Fibroblast of gingiva (primary cell): ENCODE results near the gene SLC17A9.
"Not testable (repeated sequence)": the region's sequence is repeated elsewhere in the genome, so short reads cannot be mapped to it uniquely, and the experiment has no call there.

ENCODE experiments used
- DNase-seq: peaks from one replicate; pipeline ENCODE4 v3.0.0-alpha.2; 2011; ENCODE audit warnings: low read depth

SLC17A9 gene

DNA sequence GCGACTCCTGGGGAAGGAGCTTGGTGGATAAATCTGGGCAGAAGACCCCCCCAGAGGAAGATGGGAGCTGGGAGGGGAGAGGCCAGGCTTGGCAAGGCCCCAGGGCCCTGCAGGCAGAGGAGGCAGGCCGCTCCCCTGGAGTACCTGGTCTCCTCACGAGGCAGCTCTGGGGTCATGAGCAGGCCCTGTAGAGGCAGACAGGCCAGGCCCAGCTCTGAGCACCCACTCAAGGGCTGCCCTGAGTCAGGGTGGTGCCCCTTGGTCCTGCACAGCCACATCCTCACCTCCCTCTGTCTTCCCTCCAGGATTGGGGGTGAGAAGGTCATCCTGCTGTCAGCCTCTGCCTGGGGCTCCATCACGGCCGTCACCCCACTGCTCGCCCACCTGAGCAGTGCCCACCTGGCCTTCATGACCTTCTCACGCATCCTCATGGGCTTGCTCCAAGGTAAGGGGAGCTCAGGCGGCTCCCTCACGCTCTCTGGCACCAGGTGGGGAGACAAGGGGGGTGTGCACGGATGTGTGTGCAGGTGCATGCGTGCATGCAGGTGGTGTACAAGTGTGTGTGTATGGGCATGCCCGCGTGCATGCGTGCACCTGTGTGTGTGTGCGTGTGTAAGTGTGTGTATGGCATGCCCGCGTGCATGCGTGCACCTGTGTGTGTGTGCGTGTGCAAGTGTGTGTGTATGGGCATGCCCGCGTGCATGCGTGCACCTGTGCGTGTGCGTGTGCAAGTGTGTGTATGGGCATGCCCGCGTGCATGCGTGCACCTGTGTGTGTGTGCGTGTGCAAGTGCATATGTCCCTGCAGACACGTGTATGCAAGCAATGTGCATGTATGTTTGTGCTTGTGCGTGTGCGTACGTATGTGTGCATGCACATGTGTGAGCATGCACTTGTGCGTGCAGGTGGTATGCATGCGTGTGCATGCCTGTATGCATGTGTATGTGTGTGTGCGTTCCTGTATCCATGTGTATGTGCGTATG, 4.9 kb downstream of the SLC17A9 start:
- DNase-seq: no peak

- DNase-seq: no peak
These were observed 6.0 kb downstream of the SLC17A9 start for GRCh38 chr20:62958388-62959100.

GRCh38 chr20:62959101-62959971, 6.8 kb downstream of the SLC17A9 start:
- no peak for DNase-seq

DNA sequence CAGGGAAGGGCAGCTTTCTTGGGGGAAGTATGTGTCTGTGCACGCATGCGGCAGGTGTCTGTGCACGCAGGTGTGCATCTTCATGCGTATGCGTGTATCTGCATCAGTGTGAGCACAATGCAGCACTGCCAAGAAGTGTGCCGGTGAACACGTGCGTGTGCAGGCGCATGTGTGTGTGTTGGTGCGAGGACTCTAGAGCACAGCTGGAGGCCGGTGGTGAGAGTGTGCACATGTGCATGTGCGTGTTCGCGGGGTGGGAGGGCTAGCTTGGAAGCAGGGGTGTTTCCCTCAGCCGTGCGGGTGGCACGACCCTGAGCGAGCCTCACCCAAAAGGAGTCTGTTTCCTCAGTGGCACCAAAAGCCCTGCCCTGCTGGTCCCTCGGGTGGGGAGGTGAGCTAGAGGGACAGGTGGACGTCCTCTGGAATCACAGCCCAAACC, 7.5 kb downstream of the SLC17A9 start:
- DNase-seq: no peak

GRCh38 chr20:62960446-62961309, 8.2 kb downstream of the SLC17A9 start:
- not testable (repeated sequence) for DNase-seq

DNA sequence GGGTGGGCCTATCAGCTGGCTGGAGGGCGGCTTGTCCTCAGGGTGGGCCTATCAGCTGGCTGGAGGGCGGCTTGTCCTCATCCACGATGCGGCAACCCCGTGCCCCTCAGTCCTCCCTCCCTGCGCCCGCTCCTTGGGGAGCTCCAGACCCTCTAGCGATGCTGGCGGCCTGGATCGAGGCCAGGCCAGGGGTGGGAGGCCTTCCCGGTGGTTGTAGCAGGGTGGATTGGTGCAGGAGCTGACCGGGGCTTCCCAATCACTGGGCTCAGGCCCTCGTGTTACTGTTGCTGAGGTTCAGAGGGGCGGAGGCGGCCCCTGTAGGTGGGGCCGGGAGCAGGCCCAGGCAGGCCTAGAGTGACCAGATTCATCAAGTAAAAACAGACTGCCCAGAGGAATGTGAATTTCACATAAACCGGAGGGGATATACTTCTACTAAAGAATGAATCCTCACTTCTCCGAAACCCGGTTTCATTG, 8.8 kb downstream of the SLC17A9 start:
- DNase-seq: no peak

DNA sequence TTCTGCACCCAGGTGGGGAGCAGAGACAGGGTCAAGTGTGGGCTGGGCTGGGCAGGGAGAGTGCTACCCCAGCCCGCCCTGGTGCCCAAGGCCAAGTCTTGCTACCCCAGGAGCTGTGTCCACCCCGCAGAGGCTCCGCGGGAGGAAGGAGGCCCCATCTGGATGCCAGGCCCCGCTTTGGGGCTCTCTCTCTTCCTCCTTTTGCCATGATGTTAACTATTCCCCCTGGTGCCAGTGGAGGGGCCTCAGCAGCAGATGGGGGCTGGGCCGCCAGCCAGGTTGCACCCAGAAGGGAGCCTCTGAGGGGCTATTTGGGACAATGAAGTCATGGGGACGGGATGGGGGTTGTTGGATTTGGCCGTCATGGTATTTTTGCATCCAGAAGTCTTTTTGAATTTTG, 9.3 kb downstream of the SLC17A9 start:
- DNase-seq: no peak

DNA sequence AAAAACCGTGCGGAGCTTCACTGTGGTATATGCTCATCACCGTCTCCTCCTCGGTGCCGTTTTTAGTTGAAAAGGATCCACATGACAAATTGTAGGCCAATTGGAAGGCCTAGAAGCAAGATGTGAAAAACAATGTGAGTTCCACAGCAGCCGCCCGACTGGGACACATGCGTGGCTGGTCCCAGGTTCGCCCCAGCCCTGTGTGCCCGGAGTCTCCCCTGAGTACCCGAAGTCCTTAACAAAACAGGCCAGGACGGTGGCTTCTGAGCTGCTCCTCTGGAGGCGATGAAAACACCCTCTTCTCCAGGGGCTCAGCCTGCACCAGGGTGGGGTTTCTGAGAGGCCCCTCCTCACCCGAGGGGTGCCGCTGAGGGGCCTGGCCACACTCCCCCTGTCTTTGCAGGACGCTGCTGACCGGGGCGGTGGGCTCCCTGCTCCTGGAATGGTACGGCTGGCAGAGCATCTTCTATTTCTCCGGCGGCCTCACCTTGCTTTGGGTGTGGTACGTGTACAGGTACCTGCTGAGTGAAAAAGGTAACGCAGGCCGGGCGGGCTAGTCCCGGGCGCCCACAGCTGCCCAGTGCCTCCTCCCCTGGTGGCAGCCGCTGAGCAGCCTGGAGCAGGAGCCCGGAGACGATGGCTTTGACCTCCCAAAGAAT, 9.8 kb downstream of the SLC17A9 start:
- no peak for DNase-seq

DNA sequence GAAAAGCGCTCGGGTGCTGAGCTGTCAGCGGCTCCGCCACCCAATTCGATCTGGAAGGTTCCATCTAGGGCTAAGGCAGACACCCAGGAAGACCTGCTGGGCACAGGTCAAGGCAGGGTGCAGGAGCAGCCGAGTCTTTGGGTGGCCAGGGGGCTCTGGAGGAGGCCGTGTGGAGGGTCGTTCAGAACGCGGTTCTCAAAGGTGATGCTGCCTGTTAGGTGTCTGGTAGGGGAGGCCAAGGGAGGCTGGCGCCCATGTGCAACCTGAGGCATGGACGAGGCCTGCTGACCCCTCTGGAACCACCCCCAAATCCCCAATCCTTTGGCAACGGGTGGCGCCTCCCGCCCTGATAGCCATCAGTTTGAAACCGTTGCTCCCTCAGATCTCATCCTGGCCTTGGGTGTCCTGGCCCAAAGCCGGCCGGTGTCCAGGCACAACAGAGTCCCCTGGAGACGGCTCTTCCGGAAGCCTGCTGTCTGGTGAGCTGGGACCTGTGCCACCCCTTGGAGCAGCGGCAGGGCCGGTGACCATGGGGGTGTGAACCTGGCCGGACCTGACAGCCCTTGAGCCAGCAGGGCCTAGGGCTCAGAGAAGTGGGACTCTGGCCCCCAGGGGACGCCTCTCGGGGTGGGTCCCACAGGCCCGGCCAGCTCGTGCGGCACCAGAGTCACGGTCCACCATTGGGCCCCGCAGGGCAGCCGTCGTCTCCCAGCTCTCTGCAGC, 10.5 kb downstream of the SLC17A9 start:
- no peak for DNase-seq

GRCh38 chr20:62963614-62964397, 11.3 kb downstream of the SLC17A9 start:
- no peak for DNase-seq

DNA sequence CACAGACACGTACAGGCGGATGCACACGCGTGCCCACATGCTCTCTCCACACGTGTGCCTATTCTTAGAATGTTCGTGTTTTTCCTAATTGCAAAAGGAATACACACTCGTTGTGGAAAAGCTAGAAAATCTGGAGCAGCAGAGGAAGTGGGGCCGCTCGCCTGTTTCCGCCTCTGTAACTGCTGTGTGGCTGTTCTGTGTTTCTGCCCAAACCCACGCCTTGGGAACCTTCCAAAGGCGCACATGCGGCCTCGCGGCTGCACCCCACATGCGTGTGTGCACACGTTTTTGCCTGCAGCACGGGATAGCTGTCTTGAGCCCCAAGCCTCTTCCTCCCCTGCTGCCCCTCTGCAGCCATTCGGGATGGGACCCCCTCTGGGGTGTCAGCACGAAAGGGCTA, 12.2 kb downstream of the SLC17A9 start:
- DNase-seq: no peak

- no peak for DNase-seq
These were observed 12.9 kb downstream of the SLC17A9 start for GRCh38 chr20:62965363-62965771.

- DNase-seq: no peak
These were observed 14.0 kb downstream of the SLC17A9 start for GRCh38 chr20:62966212-62967148.

DNA sequence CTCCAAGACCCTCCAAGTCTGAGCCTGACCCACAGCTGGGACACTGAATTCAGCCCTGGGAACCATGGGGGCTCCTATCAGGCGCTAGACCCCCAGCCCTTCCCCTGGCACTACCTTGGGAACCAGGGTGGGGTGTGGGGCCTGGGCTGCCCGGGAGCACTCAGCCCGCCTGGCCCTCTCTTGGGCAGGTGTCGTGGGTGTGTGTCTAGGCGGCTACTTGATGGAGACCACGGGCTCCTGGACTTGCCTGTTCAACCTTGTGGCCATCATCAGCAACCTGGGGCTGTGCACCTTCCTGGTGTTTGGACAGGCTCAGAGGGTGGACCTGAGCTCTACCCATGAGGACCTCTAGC, 14.6 kb downstream of the SLC17A9 start:
- DNase-seq: no peak

DNA sequence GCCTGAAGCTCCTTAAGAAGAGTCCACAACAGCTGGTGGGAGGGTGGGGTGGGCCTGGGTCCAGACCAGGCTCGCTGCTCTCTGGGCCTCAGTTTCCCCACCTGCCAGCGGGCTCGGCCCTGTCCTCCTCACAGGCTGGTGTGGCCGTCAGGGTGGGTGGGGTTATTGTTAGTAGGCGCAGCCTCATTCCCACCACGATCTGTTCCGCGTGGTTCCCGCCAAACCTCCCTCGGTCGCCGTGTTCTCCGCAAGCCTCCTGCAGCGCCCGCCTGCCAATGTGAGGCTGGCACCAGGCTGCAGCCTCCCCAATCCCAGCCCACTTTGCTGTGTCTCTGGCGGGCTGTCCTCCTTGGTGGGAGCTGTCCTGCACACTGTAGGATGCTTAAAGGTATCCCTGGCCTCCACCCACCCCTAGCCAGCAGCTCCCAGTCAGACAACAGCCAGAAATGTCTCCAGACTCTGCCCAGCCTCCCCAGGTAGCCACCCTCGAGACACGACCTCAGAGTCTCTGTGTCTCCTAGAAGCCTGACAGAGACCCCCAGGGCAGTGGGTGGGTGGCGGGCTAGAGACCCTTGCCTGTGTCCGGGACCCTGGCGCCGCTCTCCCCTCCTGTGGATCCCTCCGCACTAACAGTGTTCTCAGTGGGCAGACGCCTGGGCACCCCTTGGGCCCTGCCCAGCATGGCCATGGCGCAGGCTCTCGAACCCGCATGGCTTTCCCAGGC, 15.3 kb downstream of the SLC17A9 start:
- no peak for DNase-seq

DNA sequence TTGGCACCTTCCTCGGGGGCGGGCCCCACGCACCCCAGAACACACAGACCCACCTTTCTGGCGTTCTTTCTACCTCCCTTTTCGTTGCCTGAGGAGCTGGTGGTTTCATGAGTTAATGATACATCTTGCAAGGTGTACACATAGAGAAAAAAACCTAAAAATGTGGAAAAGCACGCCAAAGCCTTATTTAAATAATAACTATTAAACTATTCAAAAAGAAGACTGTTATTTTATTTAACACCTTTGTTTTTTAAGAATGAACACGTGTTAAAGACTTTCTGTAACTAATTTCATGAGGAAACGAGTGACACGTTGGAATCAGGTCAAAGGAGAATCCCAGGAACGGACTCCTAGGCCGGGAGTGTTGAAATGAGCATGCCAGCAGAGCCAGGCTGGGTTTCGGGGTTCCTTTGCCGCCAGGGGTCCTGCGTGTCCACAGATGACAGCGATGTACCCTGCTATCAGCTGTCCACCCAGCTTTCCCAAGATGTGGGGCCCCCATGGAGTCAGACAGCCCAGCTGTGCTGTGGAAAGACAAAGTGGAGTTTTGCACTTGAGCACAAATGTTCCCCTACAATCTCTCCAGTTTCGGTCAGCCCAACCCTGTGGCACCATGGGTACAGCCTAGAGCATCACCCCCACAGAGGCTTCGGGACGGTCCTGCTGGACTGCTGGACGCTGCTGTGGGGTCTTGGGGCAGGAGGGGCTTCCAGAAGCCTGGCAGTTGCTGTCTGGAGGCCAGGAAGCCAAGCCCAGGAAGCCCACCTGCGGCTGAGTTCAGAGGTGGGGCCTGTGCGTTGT, 16.1 kb downstream of the SLC17A9 start:
- no peak for DNase-seq
